Stimulated activated naive CD8-positive, alpha-beta T cell treated with anti-CD3 and anti-CD28 coated beads, Interleukin-15, amount 100 ng/mL, for 72 hours (primary cell): ENCODE measurements around the gene CAPN10.

Experiments
- ATAC-seq: fragments of 150-1000 bp; cut with Tn5 transposase; 2 replicates; pipeline ENCODE4 v1.10.0; 2021; ENCODE audit warnings: mild to moderate bottlenecking, moderate library complexity
- DNase-seq, 2 donors: peaks; one replicate each; pipeline ENCODE4 v3.0.0; 2021 to 2022
- H3K27ac Mint-ChIP-seq, 2 donors: one replicate each; pipeline ENCODE4 v1.8.0; 2022; ENCODE audit warnings: mild to moderate bottlenecking in 2 of 2, mixed read lengths in 2 of 2, moderate library complexity in 2 of 2
- H3K27me3 Mint-ChIP-seq: one replicate; pipeline ENCODE4 v1.8.0; 2022; ENCODE audit warnings: mixed read lengths
- H3K4me1 Mint-ChIP-seq: one replicate; pipeline ENCODE4 v1.8.0; 2022; ENCODE audit warnings: mild to moderate bottlenecking, mixed read lengths
- H3K4me3 Mint-ChIP-seq, 2 donors: one replicate each; pipeline ENCODE4 v1.8.0; 2022; ENCODE audit warnings: mild to moderate bottlenecking in 2 of 2, mixed read lengths in 2 of 2, moderate library complexity in 1 of 2
- H3K9me3 Mint-ChIP-seq, 2 donors: one replicate each; pipeline ENCODE4 v1.8.0; 2022; ENCODE audit warnings: mixed read lengths in 2 of 2

The CAPN10 gene

DNA sequence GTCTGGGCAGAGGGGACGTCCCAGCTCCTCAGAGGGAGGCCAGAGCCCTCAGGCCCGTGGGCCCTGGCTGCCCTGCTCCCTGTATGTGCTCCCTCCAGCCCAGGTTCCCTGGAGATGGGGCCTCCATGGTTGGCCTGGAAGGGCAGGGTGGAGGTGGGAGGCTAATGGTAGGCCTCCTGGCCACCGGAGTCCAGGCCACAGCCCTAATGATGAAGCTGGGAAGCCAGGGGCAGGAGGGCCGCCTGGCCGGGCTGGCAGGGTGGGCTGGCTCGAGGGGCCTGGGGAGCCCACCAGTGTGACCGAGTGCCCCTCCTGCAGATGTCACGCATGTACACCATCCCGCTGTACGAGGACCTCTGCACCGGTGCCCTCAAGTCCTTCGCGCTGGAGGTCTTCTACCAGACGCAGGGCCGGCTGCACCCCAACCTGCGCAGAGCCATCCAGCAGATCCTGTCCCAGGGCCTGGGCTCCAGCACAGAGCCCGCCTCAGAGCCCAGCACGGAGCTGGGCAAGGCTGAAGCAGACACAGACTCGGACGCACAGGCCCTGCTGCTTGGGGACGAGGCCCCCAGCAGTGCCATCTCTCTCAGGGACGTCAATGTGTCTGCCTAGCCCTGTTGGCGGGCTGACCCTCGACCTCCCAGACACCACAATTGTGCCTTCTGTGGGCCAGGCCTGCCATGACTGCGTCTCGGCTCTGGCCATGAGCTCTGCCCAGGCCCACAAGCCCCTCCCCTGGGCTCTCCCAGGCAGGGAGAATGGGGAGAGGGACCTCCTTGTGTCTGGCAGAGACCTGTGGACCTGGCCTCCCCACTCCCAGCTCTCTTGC is 9.0 kb upstream of the CAPN10 start:
- no peak overlapping the region for H3K4me3 Mint-ChIP-seq
- peaks cover 41% of the 10 kb centered on the region for H3K4me1 Mint-ChIP-seq
- H3K27me3 Mint-ChIP-seq: no peaks in the 10 kb centered on the region
- ATAC-seq (no peak), DNase-seq (no peak)
- peak overlapping the region in 1 of 2 donors; percentile 15 for H3K27ac Mint-ChIP-seq
- H3K9me3 Mint-ChIP-seq: peaks cover 0 to 11% of the 10 kb centered on the region in 2 donors

GRCh38 chr2:240578110-240578450 is 8.5 kb upstream of the CAPN10 start:
- peaks cover 0 to 11% of the 10 kb centered on the region in 2 donors for H3K9me3 Mint-ChIP-seq
- peaks cover 44% of the 10 kb centered on the region for H3K4me1 Mint-ChIP-seq
- H3K27me3 Mint-ChIP-seq: no peaks in the 10 kb centered on the region
- peak overlapping the region in 1 of 2 donors; percentile 15 for H3K27ac Mint-ChIP-seq
- no peak for DNase-seq
- no peak overlapping the region for H3K4me3 Mint-ChIP-seq
- ATAC-seq: peak; percentile 13

- ATAC-seq (no peak), DNase-seq (no peak)
- peaks cover 48% of the 10 kb centered on the region for H3K4me1 Mint-ChIP-seq
- H3K27ac Mint-ChIP-seq: peak overlapping the region in 1 of 2 donors; percentile 87
- H3K9me3 Mint-ChIP-seq: peaks cover 0 to 11% of the 10 kb centered on the region in 2 donors
- H3K27me3 Mint-ChIP-seq: no peaks in the 10 kb centered on the region
- no peak overlapping the region for H3K4me3 Mint-ChIP-seq
These were observed 8.0 kb upstream of the CAPN10 start for GRCh38 chr2:240578488-240578887.

GRCh38 chr2:240579071-240579762 is 7.3 kb upstream of the CAPN10 start:
- ATAC-seq: peak; percentile 48

DNA sequence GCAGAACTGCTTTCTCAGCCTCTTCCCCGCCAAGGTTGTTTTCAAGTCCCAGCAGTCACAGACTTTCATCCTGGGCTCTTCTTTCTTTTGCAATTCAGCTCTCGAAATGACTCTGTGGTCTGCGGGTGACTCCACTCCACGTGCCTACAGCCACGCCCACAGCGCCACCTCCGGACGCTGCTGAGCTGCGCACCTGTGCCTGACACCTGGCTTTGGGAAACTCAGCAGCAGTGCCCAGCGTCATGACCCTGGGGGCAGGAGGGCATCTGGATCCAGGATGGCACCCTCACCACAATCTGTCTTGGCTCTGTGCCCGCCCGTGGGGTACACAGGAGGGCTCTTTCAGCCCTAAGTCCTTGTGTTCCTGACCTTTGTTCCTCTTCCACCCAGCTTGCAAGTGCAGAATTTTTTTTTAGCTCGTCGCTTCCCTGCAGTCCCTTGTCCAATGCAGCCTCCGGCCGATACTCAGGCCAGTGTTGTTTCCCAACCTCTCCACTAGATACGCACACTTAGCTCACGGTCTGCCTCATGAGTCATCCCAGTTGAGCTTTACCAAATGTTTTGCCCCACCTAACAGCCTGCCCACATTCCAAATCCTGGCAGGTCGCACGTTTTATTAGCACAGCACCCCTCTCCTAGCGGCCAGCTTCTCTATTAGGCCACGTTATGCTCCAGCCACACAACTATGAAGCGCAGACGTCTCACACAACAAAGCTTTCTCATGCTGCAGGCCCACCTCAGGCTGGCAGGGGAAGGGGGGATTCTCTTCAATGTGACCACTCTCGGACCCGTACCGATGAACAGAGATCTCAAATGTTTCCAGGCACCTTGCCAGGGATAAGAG is 6.5 kb upstream of the CAPN10 start:
- Mint-ChIP-seq H3K4me1 (peaks cover 57% of the 10 kb centered on the region), H3K27ac (peak overlapping the region in 1 of 2 donors; percentile 77), H3K9me3 (peaks cover 0 to 11% of the 10 kb centered on the region in 2 donors), H3K27me3 (no peaks in the 10 kb centered on the region), H3K4me3 (peak overlapping the region; percentile 27 to 37)
- DNase-seq: peak; percentile 65 to 74
- peak; percentile 82 for ATAC-seq

More at GRCh38 chr2:240579071-240579762, 7.3 kb upstream of the CAPN10 start:
- Mint-ChIP-seq H3K4me3 (peak overlapping the region; percentile 27 to 37), H3K27ac (peak overlapping the region in 1 of 2 donors; percentile 77), H3K4me1 (peaks cover 49% of the 10 kb centered on the region), H3K9me3 (peaks cover 0 to 11% of the 10 kb centered on the region in 2 donors), H3K27me3 (no peaks in the 10 kb centered on the region)
- DNase-seq: no peak

DNA sequence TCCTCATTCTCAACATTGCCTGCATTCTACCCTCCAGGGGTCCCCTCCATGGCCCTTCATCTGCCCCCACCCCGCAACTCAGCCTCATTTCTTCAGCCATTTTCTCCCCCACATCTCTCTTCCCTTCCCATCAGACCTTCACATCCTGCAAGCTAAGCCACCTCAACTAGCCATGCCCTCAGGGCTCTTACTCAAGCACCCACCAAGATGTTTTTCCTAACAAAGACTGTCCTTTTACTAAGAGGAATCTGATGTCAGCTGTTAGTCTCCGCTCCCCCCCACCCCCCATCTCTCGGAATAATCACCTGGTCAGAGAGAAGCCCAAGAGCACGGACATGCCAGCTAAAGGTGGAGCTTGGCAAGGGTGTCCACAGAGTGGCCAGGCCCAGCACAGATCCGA is 4.7 kb upstream of the CAPN10 start:
- Mint-ChIP-seq H3K4me1 (peaks cover 64% of the 10 kb centered on the region), H3K9me3 (peaks cover 0 to 11% of the 10 kb centered on the region in 2 donors), H3K4me3 (no peak overlapping the region), H3K27me3 (no peaks in the 10 kb centered on the region), H3K27ac (no peak overlapping the region)
- no peak for ATAC-seq
- no peak for DNase-seq

DNA sequence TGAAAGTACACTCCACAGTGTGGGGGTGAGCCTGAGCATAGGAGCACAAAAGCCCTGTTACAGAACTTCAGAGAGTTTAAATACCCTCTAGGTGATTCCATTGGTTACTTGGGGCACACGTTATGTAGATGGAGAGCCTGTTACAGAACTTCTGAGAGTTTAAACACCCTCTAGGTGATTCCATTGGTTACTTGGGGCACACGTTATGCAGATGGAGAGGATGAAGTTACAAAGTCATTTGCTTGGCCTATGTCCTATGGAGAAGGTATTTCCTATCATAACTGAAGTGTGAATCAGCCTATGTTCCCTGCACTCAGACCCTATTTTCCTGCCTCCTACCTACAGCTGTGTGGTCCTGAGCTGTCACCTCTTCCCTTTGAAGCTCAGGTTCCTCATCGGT is 3.8 kb upstream of the CAPN10 start:
- no peak for DNase-seq
- Mint-ChIP-seq H3K4me3 (no peak overlapping the region), H3K27ac (no peak overlapping the region), H3K4me1 (peaks cover 66% of the 10 kb centered on the region), H3K9me3 (peaks cover 0 to 11% of the 10 kb centered on the region in 2 donors), H3K27me3 (no peaks in the 10 kb centered on the region)
- no peak for ATAC-seq

DNA sequence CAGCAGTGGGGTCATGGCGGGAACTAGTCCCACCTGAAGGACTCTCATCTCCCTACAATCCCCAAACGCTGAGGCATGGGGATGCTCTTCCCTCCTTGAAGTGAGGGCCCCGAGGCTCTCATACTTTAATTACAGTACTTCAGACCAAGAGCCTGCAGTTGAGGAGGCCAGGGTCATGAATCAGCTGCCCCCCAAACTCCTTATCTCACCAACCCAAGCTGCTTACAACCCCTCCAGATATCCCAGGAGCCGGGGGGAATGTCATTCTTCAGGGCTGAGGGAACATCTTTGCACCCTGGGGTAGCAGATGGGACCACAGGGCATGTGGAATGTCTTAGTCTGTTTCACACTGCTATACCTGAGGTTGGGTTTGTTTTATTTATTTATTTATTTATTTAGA is 2.8 kb upstream of the CAPN10 start:
- DNase-seq (no peak), ATAC-seq (no peak)
- Mint-ChIP-seq H3K27ac (no peak overlapping the region), H3K4me3 (no peak overlapping the region), H3K9me3 (peaks cover 0 to 11% of the 10 kb centered on the region in 2 donors), H3K27me3 (no peaks in the 10 kb centered on the region), H3K4me1 (peaks cover 66% of the 10 kb centered on the region)

GRCh38 chr2:240584486-240585031 is 2.0 kb upstream of the CAPN10 start:
- DNase-seq (no peak), ATAC-seq (no peak)
- H3K4me3 Mint-ChIP-seq: peak overlapping the region; percentile 94 to 99
- peaks cover 66% of the 10 kb centered on the region for H3K4me1 Mint-ChIP-seq
- peaks cover 0 to 11% of the 10 kb centered on the region in 2 donors for H3K9me3 Mint-ChIP-seq
- H3K27ac Mint-ChIP-seq: peak overlapping the region in 1 of 2 donors; percentile 76
- H3K27me3 Mint-ChIP-seq: no peaks in the 10 kb centered on the region

DNA sequence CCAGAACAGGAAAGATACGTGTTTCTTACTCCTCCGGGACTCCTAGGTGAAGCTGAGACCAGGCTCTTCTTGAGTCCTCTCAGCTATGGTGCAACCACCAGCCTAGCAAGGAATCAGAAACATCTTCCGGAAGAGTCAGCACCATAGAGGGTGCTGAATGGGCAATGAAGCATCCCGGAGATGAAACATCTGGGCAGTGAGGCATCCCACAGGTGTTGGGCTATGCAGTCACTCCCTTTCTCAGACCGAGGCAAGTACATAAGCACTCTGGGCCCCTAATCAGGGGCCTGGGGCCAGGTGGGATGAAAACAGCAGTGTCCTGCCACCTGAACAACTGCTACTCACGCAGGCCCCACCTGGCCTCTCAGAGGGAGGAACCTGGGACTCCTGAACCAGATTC is 1.4 kb upstream of the CAPN10 start:
- H3K27me3 Mint-ChIP-seq: no peaks in the 10 kb centered on the region
- DNase-seq (no peak), ATAC-seq (no peak)
- peak overlapping the region; percentile 94 to 99 for H3K4me3 Mint-ChIP-seq
- peaks cover 0 to 11% of the 10 kb centered on the region in 2 donors for H3K9me3 Mint-ChIP-seq
- no peak overlapping the region for H3K27ac Mint-ChIP-seq
- H3K4me1 Mint-ChIP-seq: peaks cover 62% of the 10 kb centered on the region

- H3K27ac Mint-ChIP-seq: peak overlapping the region; percentile 80 to 92
- H3K27me3 Mint-ChIP-seq: no peaks in the 10 kb centered on the region
- ATAC-seq (no peak), DNase-seq (no peak)
- H3K4me3 Mint-ChIP-seq: peak overlapping the region; percentile 94 to 99
- peaks cover 57% of the 10 kb centered on the region for H3K4me1 Mint-ChIP-seq
- peaks cover 0 to 7% of the 10 kb centered on the region in 2 donors for H3K9me3 Mint-ChIP-seq
These were observed 795 bp upstream of the CAPN10 start for GRCh38 chr2:240585681-240586197.

GRCh38 chr2:240586919-240587800 is 626 bp downstream of the CAPN10 start:
- H3K27me3 Mint-ChIP-seq: no peaks in the 10 kb centered on the region
- peak overlapping the region; percentile 88 to 91 for H3K27ac Mint-ChIP-seq
- H3K4me1 Mint-ChIP-seq: peaks cover 63% of the 10 kb centered on the region
- DNase-seq (peak; percentile 34 to 40), ATAC-seq (peak; percentile 53)
- no peaks in the 10 kb centered on the region for H3K9me3 Mint-ChIP-seq
- H3K4me3 Mint-ChIP-seq: peak overlapping the region; percentile 80 to 94

GRCh38 chr2:240588006-240588655 is 1.6 kb downstream of the CAPN10 start:
- Mint-ChIP-seq H3K4me1 (peaks cover 54% of the 10 kb centered on the region), H3K9me3 (no peaks in the 10 kb centered on the region), H3K27me3 (no peaks in the 10 kb centered on the region), H3K4me3 (peak overlapping the region; percentile 80 to 94), H3K27ac (peak overlapping the region in 1 of 2 donors; percentile 88)
- ATAC-seq (no peak), DNase-seq (no peak)

DNA sequence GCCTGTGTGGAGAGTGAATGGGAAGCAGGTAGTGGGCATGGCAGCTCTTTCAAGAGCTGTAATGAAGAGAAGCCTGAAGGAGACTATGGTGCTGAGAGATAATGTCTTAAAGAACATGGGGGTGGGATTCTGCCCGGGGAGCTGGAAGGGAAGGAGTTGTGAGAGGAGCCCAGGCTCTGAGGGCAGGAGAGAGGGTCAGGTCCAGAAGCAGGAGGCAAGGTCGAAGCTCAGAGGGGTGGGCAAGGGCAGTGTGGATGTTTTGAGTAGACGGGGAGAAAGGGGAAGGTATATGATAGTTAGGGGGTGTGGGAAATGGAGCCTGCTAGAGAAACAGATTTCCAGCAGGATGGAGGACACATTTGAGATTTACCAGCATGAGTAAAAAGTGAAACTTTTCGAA is 2.1 kb downstream of the CAPN10 start:
- Mint-ChIP-seq H3K27ac (peak overlapping the region in 1 of 2 donors; percentile 20), H3K4me3 (peak overlapping the region; percentile 11 to 80), H3K4me1 (peaks cover 51% of the 10 kb centered on the region), H3K9me3 (no peaks in the 10 kb centered on the region), H3K27me3 (no peaks in the 10 kb centered on the region)
- no peak for DNase-seq
- no peak for ATAC-seq
